RWPE1 (cell line): ENCODE data around the gene WARS2.
A peak's percentile ranks its signal among the peaks of the same experiment; 100 is the strongest.

Experiments
- CTCF ChIA-PET: fragments of 350-600 bp; sonication (Branson Sonifier 250); formaldehyde crosslinking; extraction: SDS; loops from one replicate; lab custom pipeline; 2021; lab: Yijun Ruan, JAX
- POLR2A ChIA-PET: fragments of 400-600 bp; formaldehyde crosslinking; extraction: SDS; loops from one replicate; lab custom pipeline; 2020; ENCODE audit warnings: antibody characterized with exemption; ENCODE audit not compliant: low non-redundant PET; lab: Yijun Ruan, JAX
- DNase-seq: peaks from one replicate; pipeline ENCODE4 v3.0.0; 2012; ENCODE audit warnings: low spot score
- H3K27ac ChIP-seq: fragments of 450-650 bp; 2 replicates; pipeline ENCODE4 v1.5.1; 2017
- CTCF ChIP-seq: fragments of 450-650 bp; conservative IDR thresholded peaks from 2 replicates; pipeline ENCODE4 v1.5.1; 2017; ENCODE audit warnings: low read depth, mild to moderate bottlenecking

Gene WARS2

GRCh38 chr1:119140177-119141019 lies at the start of gene WARS2:
WARS2 (minus strand) TSS chr1:119140653; CDS start chr1:119140644, 9 bp downstream.
- peak within 1 kb of the TSS; percentile 94 for H3K27ac ChIP-seq
- POLR2A ChIA-PET = interaction anchor here (0.6 to 0.8 kb wide), 2 partner anchors 136 to 292 kb away, joined by 3 to 4 read pairs; no protein-coding TSS in a partner anchor
- CTCF ChIA-PET = interaction anchor here (0.6 kb wide), 1 partner anchor 93 kb away, joined by 3 read pairs; no protein-coding TSS in a partner anchor
- peak; percentile 88 for DNase-seq
- no peak for TF ChIP-seq CTCF

- ChIA-PET CTCF (no interaction called here), POLR2A (no interaction called here)
These were observed 48.5 kb upstream of the WARS2 start for GRCh38 chr1:119188926-119189325.

GRCh38 chr1:119187416-119187815 lies 47.0 kb upstream of the WARS2 start:
- TF ChIP-seq CTCF = no peak
- ChIA-PET CTCF (no interaction called here), POLR2A (no interaction called here)
- no peak for DNase-seq
- no peak overlapping the region for H3K27ac ChIP-seq

More at GRCh38 chr1:119188926-119189325, 48.5 kb upstream of the WARS2 start:
- no peak for TF ChIP-seq CTCF
- H3K27ac ChIP-seq = no peak overlapping the region
- no peak for DNase-seq

- ChIA-PET POLR2A (no interaction called here), CTCF (interaction anchor here (0.6 kb wide), 1 partner anchor 21 kb away, joined by 3 read pairs; no protein-coding TSS in a partner anchor)
- H3K27ac ChIP-seq = no peak overlapping the region
- DNase-seq = no peak
- no peak for TF ChIP-seq CTCF
These were observed 46.0 kb upstream of the WARS2 start for GRCh38 chr1:119186471-119186870.

- no peak overlapping the region for H3K27ac ChIP-seq
- ChIA-PET CTCF (interaction anchor here (0.6 kb wide), 1 partner anchor 1810 kb away, joined by 3 read pairs; no protein-coding TSS in a partner anchor), POLR2A (no interaction called here)
- no peak for DNase-seq
- TF ChIP-seq CTCF = no peak
These were observed 44.5 kb upstream of the WARS2 start for GRCh38 chr1:119184972-119185371.

GRCh38 chr1:119181218-119181617 lies 40.8 kb upstream of the WARS2 start:
- TF ChIP-seq CTCF = no peak
- H3K27ac ChIP-seq = no peak overlapping the region
- ChIA-PET CTCF (no interaction called here), POLR2A (no interaction called here)
- DNase-seq = no peak
